ENCODE measurements around the gene CCDC91. TPM values are rescaled to one million over a fixed set of nuclear protein-coding genes. Genes with fewer than 3 reads are reported as not detected.

The CCDC91 gene
- polyA plus RNA-seq, 3 donors: 6.3 to 18.1 (median 15.6) TPM

DNA sequence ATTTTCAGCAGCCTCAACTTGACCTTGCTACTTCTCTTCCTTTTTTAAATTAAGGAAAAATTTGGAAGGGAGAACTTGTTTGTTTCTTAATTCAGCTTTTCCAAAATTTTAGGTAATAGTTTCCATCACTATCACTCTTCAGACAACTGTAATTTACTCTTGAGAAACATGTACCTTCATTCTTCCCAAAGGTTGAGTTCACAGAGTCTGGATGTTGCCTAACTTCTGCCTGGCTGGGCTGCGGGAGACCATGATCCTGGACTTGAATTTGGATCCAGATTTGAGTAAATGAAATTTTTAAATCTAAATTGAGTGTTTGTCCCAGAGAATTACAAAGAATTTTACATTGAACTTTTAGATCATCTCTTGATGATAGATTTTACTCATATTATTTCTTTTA lies 193.1 kb downstream of the CCDC91 start:
- Mint-ChIP-seq H3K9me3 (peaks cover 3 to 13% (median 5%) of the 10 kb centered on the region in 7 donors), H3K4me3 (no peak overlapping the region), H3K36me3 (peaks cover 9 to 10% of the 10 kb centered on the region in 2 donors), H3K27ac (no peak overlapping the region), H3K4me1 (no peaks in the 10 kb centered on the region), H3K27me3 (ENCODE audit: low read depth in 3 of 3) (no peaks in the 10 kb centered on the region)
- H2AFZ ChIP-seq (ENCODE audit: insufficient read depth, low read depth, low read length, poor library complexity, severe bottlenecking): no peak overlapping the region
- H4K20me1 ChIP-seq (ENCODE audit: insufficient read depth, low read length): no peaks in the 10 kb centered on the region
- H3K4me1 ChIP-seq (ENCODE audit: control insufficient read depth in 1 of 2, insufficient read depth in 2 of 2, low read length in 2 of 2): no peaks in the 10 kb centered on the region
- no peaks in the 10 kb centered on the region for H3K36me3 ChIP-seq (replicated peaks in 1 of 2; ENCODE audit: control insufficient read depth in 1 of 2, insufficient read depth in 2 of 2, low read length in 2 of 2)
- H3K27ac ChIP-seq (ENCODE audit: low read depth in 1 of 2, low read length in 2 of 2): no peak overlapping the region
- H3K9ac ChIP-seq (ENCODE audit: insufficient read depth, low read length, poor library complexity, severe bottlenecking): no peak overlapping the region
- no peak for DNase-seq
- H3K79me2 ChIP-seq (ENCODE audit: insufficient read depth, low read length): no peaks in the 10 kb centered on the region
- TF ChIP-seq, protein P1, sequence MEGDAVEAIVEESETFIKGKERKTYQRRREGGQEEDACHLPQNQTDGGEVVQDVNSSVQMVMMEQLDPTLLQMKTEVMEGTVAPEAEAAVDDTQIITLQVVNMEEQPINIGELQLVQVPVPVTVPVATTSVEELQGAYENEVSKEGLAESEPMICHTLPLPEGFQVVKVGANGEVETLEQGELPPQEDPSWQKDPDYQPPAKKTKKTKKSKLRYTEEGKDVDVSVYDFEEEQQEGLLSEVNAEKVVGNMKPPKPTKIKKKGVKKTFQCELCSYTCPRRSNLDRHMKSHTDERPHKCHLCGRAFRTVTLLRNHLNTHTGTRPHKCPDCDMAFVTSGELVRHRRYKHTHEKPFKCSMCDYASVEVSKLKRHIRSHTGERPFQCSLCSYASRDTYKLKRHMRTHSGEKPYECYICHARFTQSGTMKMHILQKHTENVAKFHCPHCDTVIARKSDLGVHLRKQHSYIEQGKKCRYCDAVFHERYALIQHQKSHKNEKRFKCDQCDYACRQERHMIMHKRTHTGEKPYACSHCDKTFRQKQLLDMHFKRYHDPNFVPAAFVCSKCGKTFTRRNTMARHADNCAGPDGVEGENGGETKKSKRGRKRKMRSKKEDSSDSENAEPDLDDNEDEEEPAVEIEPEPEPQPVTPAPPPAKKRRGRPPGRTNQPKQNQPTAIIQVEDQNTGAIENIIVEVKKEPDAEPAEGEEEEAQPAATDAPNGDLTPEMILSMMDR (IDR thresholded peaks at IDR 0.05): no peak
- no peaks in the 10 kb centered on the region for H3K9me3 ChIP-seq (replicated peaks in 1 of 2; ENCODE audit: control insufficient read depth in 1 of 2, insufficient read depth in 1 of 2, low read length in 2 of 2)
- no peak overlapping the region for H3K4me2 ChIP-seq (replicated peaks; ENCODE audit: extremely low read depth, low read length, poor library complexity, severe bottlenecking)
- intact Hi-C loops (cut with micrococcal nuclease): no loop called here
- no peak overlapping the region for H3K4me3 ChIP-seq (replicated peaks in 1 of 3; ENCODE audit: low read depth in 2 of 3, low read length in 3 of 3)
- WGBS (ENCODE audit: insufficient coverage): no CpG with 5 or more reads among the region's 1 CpG
- H3K27me3 ChIP-seq (ENCODE audit: control insufficient read depth in 2 of 2, insufficient read depth in 2 of 2, low read length in 2 of 2): no peaks in the 10 kb centered on the region

DNA sequence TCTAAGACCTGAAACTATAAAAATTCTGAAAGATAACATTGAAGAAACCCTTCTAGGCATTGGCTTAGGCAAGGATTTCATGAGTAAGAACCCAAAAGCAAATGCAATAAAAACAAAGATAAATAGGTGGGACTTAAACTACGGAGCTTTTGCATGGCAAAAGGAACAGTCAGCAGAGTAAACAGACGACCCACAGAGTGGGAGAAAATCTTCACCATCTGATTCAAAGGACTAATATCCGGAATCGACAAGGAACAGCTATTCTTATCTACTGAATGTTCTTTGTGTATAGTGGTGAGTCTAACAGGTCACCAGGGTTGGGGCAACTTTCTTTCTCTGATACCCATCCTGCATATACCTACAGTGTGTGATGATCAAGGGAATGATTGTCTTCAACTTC lies 198.6 kb downstream of the CCDC91 start:
- Histone ChIP-seq H3K4me3 (replicated peaks in 1 of 3; ENCODE audit: low read depth in 2 of 3, low read length in 3 of 3) (no peak overlapping the region), H2AFZ (ENCODE audit: insufficient read depth, low read depth, low read length, poor library complexity, severe bottlenecking) (no peak overlapping the region), H3K27ac (ENCODE audit: low read depth in 1 of 2, low read length in 2 of 2) (no peak overlapping the region), H3K79me2 (ENCODE audit: insufficient read depth, low read length) (no peaks in the 10 kb centered on the region), H3K9me3 (replicated peaks in 1 of 2; ENCODE audit: control insufficient read depth in 1 of 2, insufficient read depth in 1 of 2, low read length in 2 of 2) (no peaks in the 10 kb centered on the region), H3K9ac (ENCODE audit: insufficient read depth, low read length, poor library complexity, severe bottlenecking) (no peak overlapping the region), H3K36me3 (replicated peaks in 1 of 2; ENCODE audit: control insufficient read depth in 1 of 2, insufficient read depth in 2 of 2, low read length in 2 of 2) (peaks cover 0 to 8% of the 10 kb centered on the region in 2 donors), H3K4me1 (ENCODE audit: control insufficient read depth in 1 of 2, insufficient read depth in 2 of 2, low read length in 2 of 2) (no peaks in the 10 kb centered on the region), H3K27me3 (ENCODE audit: control insufficient read depth in 2 of 2, insufficient read depth in 2 of 2, low read length in 2 of 2) (no peaks in the 10 kb centered on the region), H3K4me2 (replicated peaks; ENCODE audit: extremely low read depth, low read length, poor library complexity, severe bottlenecking) (no peak overlapping the region), H4K20me1 (ENCODE audit: insufficient read depth, low read length) (no peaks in the 10 kb centered on the region)
- DNase-seq: no peak
- no CpG with 5 or more reads among the region's 4 CpGs for WGBS (ENCODE audit: insufficient coverage)
- Mint-ChIP-seq H3K27me3 (ENCODE audit: low read depth in 3 of 3) (no peaks in the 10 kb centered on the region), H3K36me3 (peaks cover 14 to 23% of the 10 kb centered on the region in 2 donors), H3K27ac (no peak overlapping the region), H3K4me1 (no peaks in the 10 kb centered on the region), H3K4me3 (no peak overlapping the region), H3K9me3 (peaks cover 0 to 10% (median 5%) of the 10 kb centered on the region in 7 donors)
- TF ChIP-seq, protein P1 (IDR thresholded peaks at IDR 0.05): no peak
- intact Hi-C loops (cut with micrococcal nuclease): no loop called here

All from CD14-positive monocyte (primary cell).